AG09319 (cell line): ENCODE measurements around the gene PPP1R37.

Experiments used
- DNase-seq: peaks from one replicate; pipeline ENCODE4 v3.0.0-alpha.2; 2010; ENCODE audit warnings: low read depth; ENCODE audit errors: extremely low read depth
- CTCF ChIP-seq: IDR thresholded peaks from 2 replicates; pipeline ENCODE4 v1.5.1; 2011; ENCODE audit warnings: low read depth, mild to moderate bottlenecking, inconsistent platforms, low read length, moderate library complexity

PPP1R37 gene

GRCh38 chr19:45121827-45122345, 28.9 kb downstream of the PPP1R37 start:
- DNase-seq: no peak
- no peak for TF ChIP-seq CTCF

- DNase-seq: no peak
- TF ChIP-seq CTCF: no peak
Observed at GRCh38 chr19:45122832-45123231, 29.9 kb downstream of the PPP1R37 start.

GRCh38 chr19:45123440-45123850, 30.5 kb downstream of the PPP1R37 start:
- DNase-seq: no peak
- no peak for TF ChIP-seq CTCF

GRCh38 chr19:45124021-45124420, 31.0 kb downstream of the PPP1R37 start:
- TF ChIP-seq CTCF: no peak
- DNase-seq: no peak

- TF ChIP-seq CTCF: no peak
- DNase-seq: no peak
Observed at GRCh38 chr19:45125360-45125759, 32.4 kb downstream of the PPP1R37 start.

GRCh38 chr19:45125975-45126493, 33.1 kb downstream of the PPP1R37 start:
- DNase-seq: no peak
- TF ChIP-seq CTCF: peak; percentile 74

- no peak for TF ChIP-seq CTCF
- DNase-seq: no peak
Observed at GRCh38 chr19:45126654-45127053, 33.7 kb downstream of the PPP1R37 start.
